ENCODE results near the gene CFAP100.

Gene CFAP100

GRCh38 chr3:126414961-126415660 lies 20.4 kb downstream of the CFAP100 start:
- Histone ChIP-seq H4K20me1 (ENCODE audit: insufficient read depth, low read length) (no peaks in the 10 kb centered on the region), H3K9me3 (ENCODE audit: low read length) (no peaks in the 10 kb centered on the region), H3K9ac (ENCODE audit: low read length) (no peak overlapping the region), H3F3A (ENCODE audit: insufficient read depth, low read length) (no peaks in the 10 kb centered on the region), H3K9me2 (ENCODE audit: low read depth, low read length) (no peaks in the 10 kb centered on the region), H3K27me3 (ENCODE audit: insufficient read depth, low read length) (no peaks in the 10 kb centered on the region), H3K27ac (ENCODE audit: low read depth, low read length, poor library complexity, severe bottlenecking) (no peak overlapping the region), H3K4me1 (ENCODE audit: insufficient read depth, low read length, severe bottlenecking) (no peaks in the 10 kb centered on the region), H3K79me2 (ENCODE audit: insufficient read depth, low read length) (no peaks in the 10 kb centered on the region), H3K36me3 (ENCODE audit: insufficient read depth, low read length) (no peaks in the 10 kb centered on the region), H3K4me2 (ENCODE audit: low read length) (no peak overlapping the region), H3K4me3 (ENCODE audit: low read depth, low read length, poor library complexity, severe bottlenecking) (no peak overlapping the region), H2AFZ (ENCODE audit: low read length) (no peak overlapping the region)
- TF ChIP-seq CTCF (IDR thresholded peaks at IDR 0.05; ENCODE audit: low read length) (no peak), EZH2 (IDR thresholded peaks at IDR 0.05; ENCODE audit: borderline replicate concordance, low read length) (no peak)

GRCh38 chr3:126415661-126416591 lies 21.2 kb downstream of the CFAP100 start:
- TF ChIP-seq EZH2 (IDR thresholded peaks at IDR 0.05; ENCODE audit: borderline replicate concordance, low read length) = no peak
- TF ChIP-seq CTCF (IDR thresholded peaks at IDR 0.05; ENCODE audit: low read length) = no peak
- Histone ChIP-seq H3K4me2 (ENCODE audit: low read length) (no peak overlapping the region), H3K27ac (ENCODE audit: low read depth, low read length, poor library complexity, severe bottlenecking) (no peak overlapping the region), H3K79me2 (ENCODE audit: insufficient read depth, low read length) (no peaks in the 10 kb centered on the region), H2AFZ (ENCODE audit: low read length) (no peak overlapping the region), H3K36me3 (ENCODE audit: insufficient read depth, low read length) (no peaks in the 10 kb centered on the region), H3K9me2 (ENCODE audit: low read depth, low read length) (no peaks in the 10 kb centered on the region), H4K20me1 (ENCODE audit: insufficient read depth, low read length) (no peaks in the 10 kb centered on the region), H3K9me3 (ENCODE audit: low read length) (no peaks in the 10 kb centered on the region), H3K27me3 (ENCODE audit: insufficient read depth, low read length) (no peaks in the 10 kb centered on the region), H3K9ac (ENCODE audit: low read length) (no peak overlapping the region), H3F3A (ENCODE audit: insufficient read depth, low read length) (no peaks in the 10 kb centered on the region), H3K4me1 (ENCODE audit: insufficient read depth, low read length, severe bottlenecking) (no peaks in the 10 kb centered on the region), H3K4me3 (ENCODE audit: low read depth, low read length, poor library complexity, severe bottlenecking) (no peak overlapping the region)

- H3K27me3 ChIP-seq (ENCODE audit: insufficient read depth, low read length) = no peaks in the 10 kb centered on the region
- no peaks in the 10 kb centered on the region for H4K20me1 ChIP-seq (ENCODE audit: insufficient read depth, low read length)
- no peaks in the 10 kb centered on the region for H3K4me1 ChIP-seq (ENCODE audit: insufficient read depth, low read length, severe bottlenecking)
- no peak overlapping the region for H3K27ac ChIP-seq (ENCODE audit: low read depth, low read length, poor library complexity, severe bottlenecking)
- no peaks in the 10 kb centered on the region for H3F3A ChIP-seq (ENCODE audit: insufficient read depth, low read length)
- no peaks in the 10 kb centered on the region for H3K9me3 ChIP-seq (ENCODE audit: low read length)
- H3K9me2 ChIP-seq (ENCODE audit: low read depth, low read length) = no peaks in the 10 kb centered on the region
- H2AFZ ChIP-seq (ENCODE audit: low read length) = no peak overlapping the region
- H3K79me2 ChIP-seq (ENCODE audit: insufficient read depth, low read length) = no peaks in the 10 kb centered on the region
- no peak overlapping the region for H3K9ac ChIP-seq (ENCODE audit: low read length)
- H3K36me3 ChIP-seq (ENCODE audit: insufficient read depth, low read length) = no peaks in the 10 kb centered on the region
- H3K4me3 ChIP-seq (ENCODE audit: low read depth, low read length, poor library complexity, severe bottlenecking) = no peak overlapping the region
- no peak for TF ChIP-seq CTCF (IDR thresholded peaks at IDR 0.05; ENCODE audit: low read length)
- no peak for TF ChIP-seq EZH2 (IDR thresholded peaks at IDR 0.05; ENCODE audit: borderline replicate concordance, low read length)
- no peak overlapping the region for H3K4me2 ChIP-seq (ENCODE audit: low read length)
These were observed 22.2 kb downstream of the CFAP100 start for GRCh38 chr3:126416943-126417342.

All from OCI-LY1 (cell line).